SK-N-SH (cell line): ENCODE results near the gene NAV2. TPM values are rescaled to one million over a fixed set of nuclear protein-coding genes. Genes with fewer than 3 reads are reported as not detected.

Experiments
- CTCF ChIA-PET: fragments of 300-600, 350-600 bp; formaldehyde crosslinking; extraction: SDS; loops from one replicate; lab custom pipeline; 2021; lab: Yijun Ruan, JAX
- POLR2A ChIA-PET: fragments of 350-600 bp; sonication (Branson Sonifier 250); formaldehyde crosslinking; extraction: SDS; loops from one replicate; lab custom pipeline; 2020; ENCODE audit warnings: antibody characterized with exemption, inconsistent platforms; lab: Yijun Ruan, JAX
- DNase-seq: peaks from one replicate; pipeline ENCODE4 v3.0.0; 2012
- H2AFZ ChIP-seq: fragments of 200-600 bp; sonication (generic); 2 replicates; pipeline ENCODE4 v1.8.1; 2016; ENCODE audit warnings: antibody characterized with exemption, mild to moderate bottlenecking, low read depth
- H3F3A ChIP-seq: fragments of 200-600 bp; sonication (generic); replicated peaks from 2 replicates; pipeline ENCODE3; 2016; ENCODE audit warnings: antibody characterized with exemption, mild to moderate bottlenecking; ENCODE audit not compliant: insufficient read depth
- H3K27ac ChIP-seq, 2 experiments: fragments of 200-500 bp in 1 of 2; fragments of 200-600 bp in 1 of 2; sonication (Bioruptor generic) in 1 of 2; sonication (generic), shearing (Covaris generic) in 1 of 2; 2 replicates each; pipeline versions ENCODE4 v1.5.1 to v1.6.1; 2014 to 2016; ENCODE audit warnings: low read depth in 2 of 2, inconsistent platforms in 1 of 2, low read length in 1 of 2, mild to moderate bottlenecking in 1 of 2, mixed read lengths in 1 of 2
- H3K27me3 ChIP-seq: fragments of 200-600 bp; sonication (generic), shearing (Covaris generic); 2 replicates; pipeline ENCODE4 v1.6.1; 2016; ENCODE audit warnings: mixed run types; ENCODE audit not compliant: insufficient read depth
- H3K36me3 ChIP-seq, 2 experiments: fragments of 200-500 bp in 1 of 2; fragments of 200-600 bp in 1 of 2; sonication (Bioruptor generic) in 1 of 2; sonication (generic) in 1 of 2; replicated peaks in 1 of 2; 2 replicates each; pipeline versions ENCODE3 to v1.5.1; 2014 to 2016; ENCODE audit warnings: low read length in 1 of 2, mild to moderate bottlenecking in 1 of 2; ENCODE audit not compliant: insufficient read depth in 2 of 2, control insufficient read depth in 1 of 2
- H3K4me1 ChIP-seq, 2 experiments: fragments of 200-500 bp in 1 of 2; fragments of 200-600 bp in 1 of 2; sonication (Bioruptor generic) in 1 of 2; sonication (generic), shearing (Covaris generic) in 1 of 2; 2 replicates each; pipeline versions ENCODE4 v1.5.1 to v1.6.1; 2014 to 2016; ENCODE audit warnings: low read depth in 1 of 2, low read length in 1 of 2, mixed run types in 1 of 2; ENCODE audit not compliant: insufficient read depth in 2 of 2, control insufficient read depth in 1 of 2
- H3K4me2 ChIP-seq: fragments of 200-600 bp; sonication (generic), shearing (Covaris generic); 2 replicates; pipeline ENCODE4 v1.6.1; 2017; ENCODE audit warnings: mixed run types
- H3K4me3 ChIP-seq, 2 experiments: fragments of 200-500 bp in 1 of 2; fragments of 200-600 bp in 1 of 2; sonication (Bioruptor generic) in 1 of 2; sonication (generic), shearing (Covaris generic) in 1 of 2; 2 replicates each; pipeline versions ENCODE4 v1.5.1 to v1.8.1; 2014 to 2016; ENCODE audit warnings: low read depth in 2 of 2, inconsistent platforms in 1 of 2, low read length in 1 of 2, mild to moderate bottlenecking in 1 of 2, mixed read lengths in 1 of 2, moderate library complexity in 1 of 2
- H3K79me2 ChIP-seq: fragments of 200-600 bp; sonication (generic); 2 replicates; pipeline ENCODE4 v1.8.1; 2017; ENCODE audit warnings: mild to moderate bottlenecking; ENCODE audit not compliant: insufficient read depth
- H3K9ac ChIP-seq: fragments of 200-600 bp; sonication (generic); 2 replicates; pipeline ENCODE4 v1.6.1; 2017; ENCODE audit warnings: mixed run types
- H3K9me2 ChIP-seq: fragments of 200-600 bp; sonication (generic); 2 replicates; pipeline ENCODE4 v1.6.1; 2017; ENCODE audit warnings: mixed run types
- H3K9me3 ChIP-seq: fragments of 200-600 bp; sonication (generic); 2 replicates; pipeline ENCODE4 v1.6.1; 2017; ENCODE audit warnings: mixed run types, mild to moderate bottlenecking, moderate library complexity
- H4K20me1 ChIP-seq: fragments of 200-600 bp; sonication (generic); 2 replicates; pipeline ENCODE4 v1.6.1; 2017; ENCODE audit warnings: mild to moderate bottlenecking, mixed run types; ENCODE audit not compliant: insufficient read depth
- CHD2 ChIP-seq: fragments of 150-350 bp; IDR thresholded peaks from 2 replicates; pipeline ENCODE4 v1.6.1; 2018; ENCODE audit warnings: low read length; ENCODE audit not compliant: partially characterized antibody
- ELF1 ChIP-seq: IDR thresholded peaks from 2 replicates; pipeline ENCODE4 v1.4.0; 2012
- EZH2phosphoT487 ChIP-seq: fragments of 200-600 bp; sonication (generic); IDR thresholded peaks from 2 replicates; pipeline ENCODE4 v1.6.1; 2017; ENCODE audit warnings: low read depth, mixed run types, mild to moderate bottlenecking, antibody characterized with exemption, moderate library complexity, borderline replicate concordance
- FOXJ3 ChIP-seq: sonication (generic); formaldehyde crosslinking; IDR thresholded peaks from 2 replicates; pipeline ENCODE4 v1.5.1; 2020; ENCODE audit warnings: mild to moderate bottlenecking, missing genetic modification reagents
- FOXM1 ChIP-seq: IDR thresholded peaks from 2 replicates; pipeline ENCODE4 v1.4.0; 2012; ENCODE audit warnings: low read depth, mild to moderate bottlenecking
- JUND ChIP-seq: IDR thresholded peaks from 2 replicates; pipeline ENCODE4 v1.4.0; 2012
- MEF2A ChIP-seq: IDR thresholded peaks from 2 replicates; pipeline ENCODE4 v1.4.0; 2012; ENCODE audit warnings: low read depth, borderline replicate concordance
- MXI1 ChIP-seq: IDR thresholded peaks from 2 replicates; pipeline ENCODE4 v1.6.1; 2012; ENCODE audit warnings: mild to moderate bottlenecking, low read depth, low read length, improper control_type of control experiment
- NRF1 ChIP-seq: IDR thresholded peaks from 2 replicates; pipeline ENCODE4 v1.6.1; 2012; ENCODE audit warnings: low read depth, mild to moderate bottlenecking, low read length
- POLR2AphosphoS5 ChIP-seq: IDR thresholded peaks from 2 replicates; pipeline ENCODE4 v1.6.1; 2012; ENCODE audit warnings: low read depth, low read length
- RAD21 ChIP-seq: IDR thresholded peaks from 2 replicates; pipeline ENCODE4 v1.6.1; 2012; ENCODE audit warnings: mild to moderate bottlenecking, low read length
- SIN3A ChIP-seq: IDR thresholded peaks from 2 replicates; pipeline ENCODE4 v1.6.1; 2012; ENCODE audit warnings: low read depth, mild to moderate bottlenecking, low read length, moderate library complexity, borderline replicate concordance
- SMC3 ChIP-seq: IDR thresholded peaks from 2 replicates; pipeline ENCODE4 v1.6.1; 2012; ENCODE audit warnings: low read depth, low read length, improper control_type of control experiment
- TAF1 ChIP-seq: IDR thresholded peaks from 2 replicates; pipeline ENCODE4 v1.6.1; 2012; ENCODE audit warnings: low read depth, mild to moderate bottlenecking, low read length, moderate library complexity, borderline replicate concordance
- TEAD4 ChIP-seq: IDR thresholded peaks from 2 replicates; pipeline ENCODE4 v1.4.0; 2012; ENCODE audit warnings: mild to moderate bottlenecking, borderline replicate concordance; ENCODE audit not compliant: insufficient read depth
- YY1 ChIP-seq: IDR thresholded peaks from 2 replicates; pipeline ENCODE4 v1.4.0; 2012; ENCODE audit warnings: low read depth, mild to moderate bottlenecking
- WGBS: methylation state at CpG from one replicate; pipeline ENCODE4 v1.1.6; 2017; ENCODE audit warnings: low lambda C conversion rate; 5-methylcytosine and 5-hydroxymethylcytosine counted together
- polyA plus RNA-seq, 3 experiments: library from polyadenylated mRNA; depleted of rRNA; stranded (reverse); fragments of >200 nt; gene quantifications; 2 replicates each; pipeline ENCODE4 v1.2.3, GENCODE V29; 2012
- TF ChIP-seq, protein P1 (sequence below): fragments of 150-350 bp; IDR thresholded peaks from 2 replicates; pipeline ENCODE4 v1.6.1; 2016; ENCODE audit warnings: mild to moderate bottlenecking, low read depth, low read length
- TF ChIP-seq, protein P2 (sequence below): IDR thresholded peaks from 2 replicates; pipeline ENCODE4 v1.4.0; 2012; ENCODE audit warnings: low read depth, borderline replicate concordance
- TF ChIP-seq, protein P3 (sequence below): IDR thresholded peaks from 2 replicates; pipeline ENCODE4 v1.4.0; 2012; ENCODE audit warnings: low read depth, borderline replicate concordance
- TF ChIP-seq, protein P4 (sequence below): IDR thresholded peaks from 2 replicates; pipeline ENCODE4; 2012
- TF ChIP-seq, protein P5 (sequence below): fragments of 150-350 bp; IDR thresholded peaks from 2 replicates; pipeline ENCODE4 v1.6.1; 2017; ENCODE audit warnings: antibody characterized with exemption, low read length, low read depth, borderline replicate concordance

NAV2 gene
- polyA plus RNA-seq, 1 of the 3 experiments (the other 2 are of a cell fraction): 26.2 TPM

DNA sequence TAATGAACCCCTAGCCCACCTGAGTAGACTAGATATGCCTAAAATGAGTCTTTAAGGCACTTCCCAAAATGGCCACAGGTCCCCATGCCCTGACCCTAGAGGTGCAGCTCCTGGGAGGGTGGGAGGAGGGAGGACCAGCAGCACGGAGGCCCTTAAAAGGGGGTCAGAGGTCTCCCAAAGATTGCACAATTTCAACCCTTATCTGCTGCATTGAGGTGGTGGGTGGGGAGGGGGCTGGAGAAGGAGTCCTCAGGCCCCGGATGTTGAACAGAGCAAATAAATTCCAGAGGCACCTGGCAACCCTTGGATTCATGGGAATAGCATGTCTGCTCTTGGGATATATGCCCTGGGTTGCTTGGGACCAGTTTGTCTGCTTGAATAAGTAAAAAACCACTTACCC is 57.6 kb downstream of the NAV2 start:
- Histone ChIP-seq H3K9ac (no peak overlapping the region), H3K4me3 (no peak overlapping the region), H3K27ac (no peak overlapping the region), H3K27me3 (no peaks in the 10 kb centered on the region), H3K4me1 (peaks cover 0 to 58% of the 10 kb centered on the region in 2 experiments; a peak in 2 of 4 replicates), H4K20me1 (peaks cover 100% of the 10 kb centered on the region), H3K9me3 (no peaks in the 10 kb centered on the region), H3F3A (peaks cover 9% of the 10 kb centered on the region), H3K79me2 (peaks cover 98% of the 10 kb centered on the region), H3K9me2 (no peaks in the 10 kb centered on the region), H3K4me2 (no peak overlapping the region), H2AFZ (no peak overlapping the region), H3K36me3 (peaks cover 12 to 15% of the 10 kb centered on the region in 2 experiments)
- DNase-seq: no peak
- WGBS: 95% methylated on average over 2 of the region's 2 CpGs
- POLR2A ChIA-PET: no interaction called here
- CTCF ChIA-PET: no interaction called here
- TF ChIP-seq TEAD4 (no peak), NRF1 (no peak), MXI1 (no peak)

DNA sequence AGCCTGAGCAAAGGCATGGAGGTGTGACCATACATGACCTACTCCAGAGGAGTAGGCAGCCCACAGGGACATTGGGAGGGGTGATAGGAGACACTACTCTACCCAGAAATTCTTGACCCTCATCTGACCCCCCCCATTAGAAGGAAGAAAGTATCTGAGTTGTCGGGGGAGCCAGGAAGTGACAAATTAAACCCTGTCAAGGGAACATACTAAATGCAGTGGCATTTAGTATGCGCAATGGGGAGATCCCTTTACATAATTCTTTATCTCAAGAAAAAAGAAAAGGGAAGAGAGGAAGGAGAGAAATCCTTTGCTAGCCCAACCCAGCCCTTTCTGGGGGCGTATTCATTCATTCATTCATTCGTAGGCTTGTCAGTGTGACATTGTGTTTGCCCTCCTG is 58.8 kb downstream of the NAV2 start:
- H3K36me3 ChIP-seq: peaks cover 12 to 15% of the 10 kb centered on the region in 2 experiments
- no peak for TF ChIP-seq YY1
- no peak for TF ChIP-seq EZH2phosphoT487
- TF ChIP-seq, protein P1, sequence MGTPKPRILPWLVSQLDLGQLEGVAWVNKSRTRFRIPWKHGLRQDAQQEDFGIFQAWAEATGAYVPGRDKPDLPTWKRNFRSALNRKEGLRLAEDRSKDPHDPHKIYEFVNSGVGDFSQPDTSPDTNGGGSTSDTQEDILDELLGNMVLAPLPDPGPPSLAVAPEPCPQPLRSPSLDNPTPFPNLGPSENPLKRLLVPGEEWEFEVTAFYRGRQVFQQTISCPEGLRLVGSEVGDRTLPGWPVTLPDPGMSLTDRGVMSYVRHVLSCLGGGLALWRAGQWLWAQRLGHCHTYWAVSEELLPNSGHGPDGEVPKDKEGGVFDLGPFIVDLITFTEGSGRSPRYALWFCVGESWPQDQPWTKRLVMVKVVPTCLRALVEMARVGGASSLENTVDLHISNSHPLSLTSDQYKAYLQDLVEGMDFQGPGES: no peak
- TF ChIP-seq POLR2AphosphoS5: no peak
- TF ChIP-seq NRF1: no peak
- TF ChIP-seq SMC3: no peak
- TF ChIP-seq, protein P2, sequence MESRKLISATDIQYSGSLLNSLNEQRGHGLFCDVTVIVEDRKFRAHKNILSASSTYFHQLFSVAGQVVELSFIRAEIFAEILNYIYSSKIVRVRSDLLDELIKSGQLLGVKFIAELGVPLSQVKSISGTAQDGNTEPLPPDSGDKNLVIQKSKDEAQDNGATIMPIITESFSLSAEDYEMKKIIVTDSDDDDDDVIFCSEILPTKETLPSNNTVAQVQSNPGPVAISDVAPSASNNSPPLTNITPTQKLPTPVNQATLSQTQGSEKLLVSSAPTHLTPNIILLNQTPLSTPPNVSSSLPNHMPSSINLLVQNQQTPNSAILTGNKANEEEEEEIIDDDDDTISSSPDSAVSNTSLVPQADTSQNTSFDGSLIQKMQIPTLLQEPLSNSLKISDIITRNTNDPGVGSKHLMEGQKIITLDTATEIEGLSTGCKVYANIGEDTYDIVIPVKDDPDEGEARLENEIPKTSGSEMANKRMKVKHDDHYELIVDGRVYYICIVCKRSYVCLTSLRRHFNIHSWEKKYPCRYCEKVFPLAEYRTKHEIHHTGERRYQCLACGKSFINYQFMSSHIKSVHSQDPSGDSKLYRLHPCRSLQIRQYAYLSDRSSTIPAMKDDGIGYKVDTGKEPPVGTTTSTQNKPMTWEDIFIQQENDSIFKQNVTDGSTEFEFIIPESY: no peak
- TF ChIP-seq ELF1: no peak
- TF ChIP-seq, protein P3, sequence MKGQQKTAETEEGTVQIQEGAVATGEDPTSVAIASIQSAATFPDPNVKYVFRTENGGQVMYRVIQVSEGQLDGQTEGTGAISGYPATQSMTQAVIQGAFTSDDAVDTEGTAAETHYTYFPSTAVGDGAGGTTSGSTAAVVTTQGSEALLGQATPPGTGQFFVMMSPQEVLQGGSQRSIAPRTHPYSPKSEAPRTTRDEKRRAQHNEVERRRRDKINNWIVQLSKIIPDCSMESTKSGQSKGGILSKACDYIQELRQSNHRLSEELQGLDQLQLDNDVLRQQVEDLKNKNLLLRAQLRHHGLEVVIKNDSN: no peak
- TF ChIP-seq JUND: no peak
- TF ChIP-seq RAD21: no peak
- no peak for TF ChIP-seq FOXJ3 (CRISPR knock-in tag)
- TF ChIP-seq FOXM1: no peak
- TF ChIP-seq, protein P4, sequence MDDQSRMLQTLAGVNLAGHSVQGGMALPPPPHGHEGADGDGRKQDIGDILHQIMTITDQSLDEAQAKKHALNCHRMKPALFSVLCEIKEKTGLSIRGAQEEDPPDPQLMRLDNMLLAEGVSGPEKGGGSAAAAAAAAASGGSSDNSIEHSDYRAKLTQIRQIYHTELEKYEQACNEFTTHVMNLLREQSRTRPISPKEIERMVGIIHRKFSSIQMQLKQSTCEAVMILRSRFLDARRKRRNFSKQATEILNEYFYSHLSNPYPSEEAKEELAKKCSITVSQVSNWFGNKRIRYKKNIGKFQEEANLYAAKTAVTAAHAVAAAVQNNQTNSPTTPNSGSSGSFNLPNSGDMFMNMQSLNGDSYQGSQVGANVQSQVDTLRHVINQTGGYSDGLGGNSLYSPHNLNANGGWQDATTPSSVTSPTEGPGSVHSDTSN: no peak
- no peak for TF ChIP-seq SIN3A
- TF ChIP-seq, protein P5, sequence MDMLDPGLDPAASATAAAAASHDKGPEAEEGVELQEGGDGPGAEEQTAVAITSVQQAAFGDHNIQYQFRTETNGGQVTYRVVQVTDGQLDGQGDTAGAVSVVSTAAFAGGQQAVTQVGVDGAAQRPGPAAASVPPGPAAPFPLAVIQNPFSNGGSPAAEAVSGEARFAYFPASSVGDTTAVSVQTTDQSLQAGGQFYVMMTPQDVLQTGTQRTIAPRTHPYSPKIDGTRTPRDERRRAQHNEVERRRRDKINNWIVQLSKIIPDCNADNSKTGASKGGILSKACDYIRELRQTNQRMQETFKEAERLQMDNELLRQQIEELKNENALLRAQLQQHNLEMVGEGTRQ: no peak
- TF ChIP-seq MEF2A: no peak
- no peak for TF ChIP-seq TAF1
- no peak for TF ChIP-seq CHD2
- H3F3A ChIP-seq: peaks cover 9% of the 10 kb centered on the region
- no peak overlapping the region for H3K4me2 ChIP-seq
- H4K20me1 ChIP-seq: peaks cover 100% of the 10 kb centered on the region
- H3K4me1 ChIP-seq: peaks cover 0 to 51% of the 10 kb centered on the region in 2 experiments; a peak in 2 of 4 replicates
- CTCF ChIA-PET: no interaction called here
- H3K79me2 ChIP-seq: peaks cover 99% of the 10 kb centered on the region
- no peaks in the 10 kb centered on the region for H3K9me3 ChIP-seq
- no peak overlapping the region for H3K4me3 ChIP-seq
- WGBS: 91% methylated on average over 4 of the region's 4 CpGs
- no peak for DNase-seq
- POLR2A ChIA-PET: no interaction called here
- H3K27ac ChIP-seq: no peak overlapping the region
- no peak overlapping the region for H3K9ac ChIP-seq
- no peak overlapping the region for H2AFZ ChIP-seq
- no peaks in the 10 kb centered on the region for H3K9me2 ChIP-seq
- no peaks in the 10 kb centered on the region for H3K27me3 ChIP-seq
